Testis (tissue), 3 donors: ENCODE results near the gene GSX1. TPM values are rescaled to one million over a fixed set of nuclear protein-coding genes. Genes with fewer than 3 reads are reported as not detected.

Experiments used
- DNase-seq: peaks from one replicate; pipeline ENCODE4 v3.0.0-alpha.2; 2019
- H3K27ac ChIP-seq, 2 donors: fragments of 200-600 bp; sonication (generic); one replicate each; pipeline ENCODE4 v1.5.1; 2019
- H3K27me3 ChIP-seq: fragments of 200-600 bp; sonication (generic); one replicate; pipeline ENCODE4 v1.5.1; 2019
- H3K36me3 ChIP-seq: fragments of 200-600 bp; sonication (generic); one replicate; pipeline ENCODE4 v1.5.1; 2017; ENCODE audit warnings: low read depth; ENCODE audit errors: missing control alignments
- H3K4me1 ChIP-seq: fragments of 200-600 bp; sonication (generic); one replicate; pipeline ENCODE4 v1.5.1; 2019
- H3K4me3 ChIP-seq, 2 donors: fragments of 200-600 bp; sonication (generic); one replicate each; pipeline ENCODE4 v1.5.1; 2017 to 2019
- H3K9me3 ChIP-seq: fragments of 200-600 bp; sonication (generic); one replicate; pipeline ENCODE4 v1.5.1; 2017
- CTCF ChIP-seq, 3 experiments: fragments of 450-650 bp in 2 of 3; fragments of 200-600 bp in 1 of 3; sonication (generic) in 1 of 3; IDR thresholded peaks; one replicate each; pipeline ENCODE4 v1.5.1; 2016 to 2019; ENCODE audit warnings: antibody characterized with exemption in 3 of 3, mild to moderate bottlenecking in 2 of 3, moderate library complexity in 1 of 3
- POLR2A ChIP-seq: fragments of 450-650 bp; IDR thresholded peaks from one replicate; pipeline ENCODE4 v1.6.1; 2017; ENCODE audit warnings: antibody characterized with exemption, mild to moderate bottlenecking, moderate library complexity
- WGBS, 2 donors: methylation state at CpG; one replicate each; pipeline ENCODE4 v1.1.5; 2018; 5-methylcytosine and 5-hydroxymethylcytosine counted together
- intact Hi-C: fragments of 100-400 bp; cut with DNase I; formaldehyde crosslinking; loops from one replicate; pipeline ENCODE4 v1.15.1; 2023; ENCODE audit warnings: low total_unique reads
- polyA plus RNA-seq: library from polyadenylated mRNA; stranded (reverse); fragments of 350-450 nt; fragmentation: Illumina TruSeq; extraction: RNeasy Lipid Tissue Mini Kit (QIAGEN cat#74804); gene quantifications from one replicate; pipeline ENCODE4 v1.2.3, GENCODE V29; 2014; ENCODE audit warnings: low read depth, low replicate concordance; ENCODE audit not compliant: insufficient read depth
- total RNA-seq, 2 donors: library from RNA; depleted of rRNA; stranded (reverse); fragments of >200 nt; gene quantifications; one replicate each; pipeline ENCODE4 v1.2.3, GENCODE V29; 2016

Gene GSX1
- total and polyA plus RNA-seq, 3 donors from 2014 or later, result not detected

GRCh38 chr13:27765650-27766049 is 26.6 kb upstream of the GSX1 start:
- no peak for DNase-seq
- no peaks in the 10 kb centered on the region for H3K27me3 ChIP-seq
- H3K9me3 ChIP-seq, result no peaks in the 10 kb centered on the region
- WGBS, 2 donors, result 58 to 60% methylated on average over 9 of the region's 9 CpGs
- TF ChIP-seq POLR2A, result no peak
- TF ChIP-seq CTCF (IDR thresholded peaks at IDR 0.05), result no peak
- no peak overlapping the region for H3K4me3 ChIP-seq
- no peaks in the 10 kb centered on the region for H3K4me1 ChIP-seq
- H3K36me3 ChIP-seq, result no peaks in the 10 kb centered on the region
- no peak overlapping the region for H3K27ac ChIP-seq
- intact Hi-C loops, result no loop called here

GRCh38 chr13:27770809-27771208 is 21.5 kb upstream of the GSX1 start:
- no peak overlapping the region for H3K4me3 ChIP-seq
- intact Hi-C loops, result no loop called here
- 41 to 54% methylated on average over 3 of the region's 3 CpGs for WGBS, 2 donors

DNA sequence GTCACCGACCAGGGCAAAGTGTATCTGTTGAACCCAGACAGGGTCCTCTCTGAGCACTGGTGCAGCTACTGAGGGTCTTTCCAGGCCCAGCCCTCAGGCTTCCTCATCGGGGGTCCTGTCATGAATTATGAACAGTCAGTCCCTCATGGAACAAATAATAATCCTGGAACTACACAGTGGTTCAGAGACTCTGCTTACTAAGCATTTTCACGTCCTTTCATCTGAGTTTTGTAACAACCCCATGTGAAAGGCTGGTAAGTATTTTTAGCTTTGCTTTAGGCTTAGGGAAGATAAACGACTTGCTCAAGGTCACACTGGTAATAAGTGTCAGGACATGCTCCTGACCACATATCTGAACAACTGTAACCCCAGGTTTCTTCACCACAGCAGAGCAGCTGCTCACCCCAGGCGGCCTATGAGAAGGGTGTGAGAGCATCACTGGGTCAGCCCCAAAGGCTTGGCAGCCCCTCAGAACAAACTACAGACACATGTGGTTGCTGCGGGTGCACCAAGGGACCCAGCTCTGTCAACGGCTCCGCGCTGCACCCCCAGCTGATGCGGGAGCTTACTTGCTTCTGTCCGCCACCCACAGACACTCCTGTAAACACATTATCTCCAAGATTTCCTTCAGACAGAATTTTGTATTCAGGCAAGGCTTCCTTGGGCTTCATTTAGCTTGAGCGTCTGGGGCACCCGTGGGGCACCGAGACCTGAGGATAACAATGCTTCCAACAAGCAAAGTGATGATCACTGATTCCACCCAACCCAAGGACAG is 19.4 kb upstream of the GSX1 start:
- WGBS, 2 donors, result 69 to 71% methylated on average over 12 to 14 of the region's 14 CpGs
- no peak for TF ChIP-seq CTCF (IDR thresholded peaks at IDR 0.05)
- no peak for TF ChIP-seq POLR2A
- no peak overlapping the region for H3K27ac ChIP-seq
- intact Hi-C loops, result no loop called here
- H3K36me3 ChIP-seq, result no peaks in the 10 kb centered on the region
- H3K4me3 ChIP-seq, result no peak overlapping the region
- no peaks in the 10 kb centered on the region for H3K4me1 ChIP-seq
- no peaks in the 10 kb centered on the region for H3K9me3 ChIP-seq
- no peak for DNase-seq
- no peaks in the 10 kb centered on the region for H3K27me3 ChIP-seq

More at GRCh38 chr13:27770809-27771208, 21.5 kb upstream of the GSX1 start:
- Histone ChIP-seq H3K4me1 (no peaks in the 10 kb centered on the region), H3K9me3 (no peaks in the 10 kb centered on the region), H3K27me3 (no peaks in the 10 kb centered on the region), H3K36me3 (no peaks in the 10 kb centered on the region), H3K27ac (no peak overlapping the region)
- no peak for DNase-seq
- TF ChIP-seq POLR2A, result no peak
- TF ChIP-seq CTCF (IDR thresholded peaks at IDR 0.05), result no peak

- 86 to 91% methylated on average over 8 of the region's 8 CpGs for WGBS, 2 donors
- H3K36me3 ChIP-seq, result no peaks in the 10 kb centered on the region
- H3K27me3 ChIP-seq, result no peaks in the 10 kb centered on the region
- H3K4me3 ChIP-seq, result no peak overlapping the region
- no peak for TF ChIP-seq CTCF (IDR thresholded peaks at IDR 0.05)
- TF ChIP-seq POLR2A, result no peak
- DNase-seq, result no peak
- H3K4me1 ChIP-seq, result no peaks in the 10 kb centered on the region
- intact Hi-C loops, result no loop called here
- no peaks in the 10 kb centered on the region for H3K9me3 ChIP-seq
- H3K27ac ChIP-seq, result no peak overlapping the region
Measured at GRCh38 chr13:27774169-27774568, 18.1 kb upstream of the GSX1 start.

DNA sequence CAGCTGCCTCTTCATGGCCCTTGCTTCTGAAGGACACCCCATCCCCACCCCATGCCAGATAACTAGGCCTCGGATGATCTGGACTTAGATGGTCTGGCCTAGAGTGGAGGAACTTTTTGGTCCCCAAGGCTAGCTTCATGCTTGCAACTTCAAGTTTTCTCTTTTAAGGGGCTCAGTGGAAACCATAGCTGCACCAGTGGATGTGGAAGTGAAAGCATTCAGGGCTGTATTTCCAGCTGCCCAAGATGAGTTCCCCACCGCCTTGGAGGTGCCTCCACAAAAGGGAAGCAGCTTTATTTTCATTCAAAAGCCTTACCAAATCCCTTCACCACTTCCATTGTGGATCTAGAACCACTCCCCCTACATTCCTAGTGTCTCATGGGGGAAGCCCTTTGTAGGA is 17.6 kb upstream of the GSX1 start:
- intact Hi-C loops, result no loop called here
- H3K36me3 ChIP-seq, result no peaks in the 10 kb centered on the region
- H3K27ac ChIP-seq, result no peak overlapping the region
- TF ChIP-seq CTCF (IDR thresholded peaks at IDR 0.05), result no peak
- TF ChIP-seq POLR2A, result no peak
- no peaks in the 10 kb centered on the region for H3K27me3 ChIP-seq
- no peak overlapping the region for H3K4me3 ChIP-seq
- H3K9me3 ChIP-seq, result no peaks in the 10 kb centered on the region
- DNase-seq, result no peak
- 70 to 92% methylated on average over 2 of the region's 2 CpGs for WGBS, 2 donors
- H3K4me1 ChIP-seq, result no peaks in the 10 kb centered on the region
